HG02678 (cell line): ENCODE results near the gene HAAO.
"Not testable (repeated sequence)": the region's sequence is repeated elsewhere in the genome, so short reads cannot be mapped to it uniquely, and the experiment has no call there.

ENCODE experiments used
- ATAC-seq: cut with Tn5 transposase; IDR thresholded peaks from one replicate; pipeline ENCODE4 v1.9.1; 2021; ENCODE audit warnings: mild to moderate bottlenecking, moderate library complexity; ENCODE audit not compliant: unreplicated experiment

HAAO gene

GRCh38 chr2:42792583-42793333 lies at the start of gene HAAO:
Gene HAAO, minus strand, starts transcription at chr2:42792583. Its CDS starts 47 bp downstream, at chr2:42792536.
- peak; percentile 39 for ATAC-seq

DNA sequence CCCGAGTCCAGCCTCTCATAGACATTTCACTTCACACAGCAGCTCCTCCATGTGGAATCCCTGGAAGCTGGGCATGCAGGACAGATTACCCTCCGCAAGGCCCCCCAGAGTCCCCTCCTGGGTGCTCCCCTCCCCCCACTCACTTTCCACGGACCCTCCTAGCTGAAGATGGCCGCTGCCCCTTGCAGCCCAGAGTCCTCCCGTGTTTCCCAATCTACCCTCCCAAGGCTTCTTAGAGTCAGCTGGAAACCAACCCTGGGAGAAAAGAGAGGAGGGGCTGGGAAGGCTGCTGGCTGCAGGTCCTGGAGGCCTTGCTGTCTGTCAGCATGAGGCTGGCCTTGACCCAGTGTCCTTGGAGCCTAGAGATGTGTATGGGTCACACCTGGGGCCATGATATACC lies 49.0 kb upstream of the HAAO start:
- ATAC-seq: no peak

DNA sequence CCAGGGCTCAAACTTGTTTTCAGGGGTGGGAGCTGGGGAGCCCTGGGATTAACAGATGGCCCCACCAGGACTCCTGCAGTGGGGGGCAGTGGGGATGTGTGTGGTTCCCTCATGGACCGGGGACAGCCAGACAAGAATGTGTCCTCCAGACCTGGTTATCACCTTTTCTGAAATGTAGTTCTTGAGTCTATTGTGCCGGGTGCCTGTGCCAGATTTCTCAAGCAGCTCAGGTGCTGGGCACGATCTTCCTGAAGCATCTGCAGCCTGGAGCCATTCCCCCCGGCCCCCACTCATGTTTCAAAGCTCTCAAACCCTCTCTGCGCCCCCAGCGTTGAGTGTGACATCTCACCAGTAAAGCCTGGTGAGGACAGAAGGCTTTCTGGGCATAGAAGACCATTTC lies 48.4 kb upstream of the HAAO start:
- ATAC-seq: no peak

DNA sequence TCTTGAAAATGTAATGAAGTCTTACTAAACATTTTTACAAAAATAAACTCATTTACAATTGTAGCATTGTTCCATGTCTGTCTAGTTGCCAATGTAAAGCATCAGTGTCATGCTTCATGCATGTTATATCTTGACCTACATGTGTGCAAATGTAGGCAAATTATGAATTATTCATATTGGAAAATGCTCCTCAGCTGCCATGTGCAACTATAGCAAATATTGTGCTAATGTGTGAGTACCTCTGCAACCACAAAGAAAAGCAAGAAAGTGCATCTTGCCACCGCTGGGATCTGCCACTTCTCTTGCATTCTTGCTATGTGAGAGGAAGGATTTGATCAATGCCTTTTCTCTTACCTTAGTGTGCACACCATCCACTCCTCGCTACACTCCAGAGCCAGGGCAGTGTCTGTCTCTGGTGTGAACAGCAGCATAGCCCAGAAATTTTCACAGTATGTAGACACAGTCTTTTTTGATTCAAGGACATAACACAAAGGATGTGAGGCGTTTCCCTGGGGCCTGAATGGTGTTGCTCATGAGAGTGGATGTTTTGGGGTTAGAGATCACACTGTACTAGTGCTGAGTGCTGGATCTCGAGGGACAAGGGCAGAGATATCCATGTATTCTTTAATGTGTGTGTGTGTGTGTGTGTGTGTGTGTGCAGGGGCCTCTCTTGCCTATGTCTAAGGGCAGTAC lies 47.6 kb upstream of the HAAO start:
- no peak for ATAC-seq

DNA sequence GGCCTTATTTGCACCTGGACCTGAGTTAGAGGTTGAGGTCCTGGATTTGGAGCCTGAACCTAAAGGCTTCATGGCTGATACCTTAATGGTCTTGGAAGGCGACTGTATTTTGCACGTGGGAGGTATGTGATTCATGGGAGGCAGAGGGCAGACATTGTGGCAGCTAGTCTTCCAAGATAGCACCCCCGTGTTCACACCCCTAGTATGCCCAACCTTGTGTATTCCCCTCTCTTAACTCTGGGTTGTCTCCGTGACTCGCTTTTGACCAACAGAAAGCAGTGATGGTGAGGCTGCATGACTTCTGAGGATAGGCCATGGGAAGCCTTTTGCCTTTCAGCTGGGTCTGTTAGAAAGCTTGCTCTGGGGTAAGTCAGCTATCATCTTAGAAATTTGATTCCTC lies 45.8 kb upstream of the HAAO start:
- ATAC-seq: no peak

- no peak for ATAC-seq
These were observed 43.4 kb upstream of the HAAO start for GRCh38 chr2:42835577-42836371.

DNA sequence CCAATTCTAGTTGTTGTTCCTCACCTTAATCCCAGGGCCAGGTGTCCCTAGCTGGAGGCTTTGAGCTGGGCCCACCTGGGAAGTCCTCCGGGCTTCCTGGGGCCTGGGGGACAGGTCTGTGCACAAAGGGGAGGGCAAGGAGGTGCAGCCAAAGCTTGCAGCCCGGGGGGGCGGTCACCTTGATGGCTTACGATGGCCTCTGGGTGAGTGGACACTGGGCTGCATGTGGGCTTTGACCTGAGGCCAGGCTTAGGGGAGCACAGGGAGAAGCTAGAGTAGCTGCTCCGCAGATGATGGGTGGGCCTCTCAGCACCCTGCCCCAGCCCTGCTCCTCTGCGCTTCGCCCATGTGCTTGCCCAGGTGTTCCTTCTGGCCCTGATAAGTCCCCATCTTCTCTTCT lies 41.8 kb upstream of the HAAO start:
- no peak for ATAC-seq

DNA sequence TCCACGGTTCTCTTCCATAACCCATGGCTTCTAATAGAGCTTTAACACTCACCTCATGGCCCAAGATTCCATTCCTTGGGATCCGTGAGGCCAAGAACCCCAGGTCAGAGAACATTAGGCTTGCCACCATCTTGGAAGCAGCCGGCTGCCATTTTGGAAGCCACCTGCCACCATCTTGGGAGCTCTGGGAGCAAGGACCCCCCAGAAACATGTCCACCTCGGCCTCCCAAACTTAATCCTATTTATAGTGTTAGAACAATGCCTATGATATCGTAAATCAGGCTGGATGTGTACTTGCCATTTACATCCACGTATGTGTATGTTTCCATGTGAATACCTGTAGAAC lies 39.9 kb upstream of the HAAO start:
- ATAC-seq: no peak

DNA sequence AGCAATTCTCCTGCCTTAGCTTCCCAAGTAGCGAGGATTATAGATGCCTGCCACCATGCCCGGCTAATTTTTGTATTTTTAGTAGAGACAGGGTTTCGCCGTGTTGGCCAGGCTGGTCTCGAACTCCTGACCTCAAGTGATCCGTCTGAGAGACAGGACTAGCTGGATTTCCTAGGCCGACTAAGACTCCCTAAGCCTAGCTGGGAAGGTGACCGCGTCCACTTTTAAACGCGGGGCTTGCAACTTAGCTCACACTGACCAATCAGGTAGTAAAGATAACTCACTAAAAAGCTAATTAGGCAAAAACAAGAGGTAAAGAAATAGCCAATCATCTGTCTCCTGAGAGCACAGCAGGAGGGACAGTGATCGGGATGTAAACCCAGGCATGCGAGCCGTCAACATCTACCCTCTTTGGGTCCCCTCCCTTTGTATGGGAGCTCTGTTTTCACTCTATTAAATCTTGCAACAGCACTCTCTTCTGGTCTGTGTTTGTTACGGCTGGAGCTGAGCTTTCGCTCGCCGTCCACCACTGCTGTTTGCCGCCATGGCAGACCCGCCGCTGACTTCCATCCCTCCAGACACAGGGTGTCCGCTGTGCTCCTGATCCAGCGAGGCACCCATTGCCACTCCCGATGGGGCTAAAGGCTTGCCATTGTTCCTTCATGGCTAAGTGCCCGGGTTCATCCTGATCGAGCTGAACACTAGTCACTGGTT lies 39.3 kb upstream of the HAAO start:
- ATAC-seq: not testable (repeated sequence)

DNA sequence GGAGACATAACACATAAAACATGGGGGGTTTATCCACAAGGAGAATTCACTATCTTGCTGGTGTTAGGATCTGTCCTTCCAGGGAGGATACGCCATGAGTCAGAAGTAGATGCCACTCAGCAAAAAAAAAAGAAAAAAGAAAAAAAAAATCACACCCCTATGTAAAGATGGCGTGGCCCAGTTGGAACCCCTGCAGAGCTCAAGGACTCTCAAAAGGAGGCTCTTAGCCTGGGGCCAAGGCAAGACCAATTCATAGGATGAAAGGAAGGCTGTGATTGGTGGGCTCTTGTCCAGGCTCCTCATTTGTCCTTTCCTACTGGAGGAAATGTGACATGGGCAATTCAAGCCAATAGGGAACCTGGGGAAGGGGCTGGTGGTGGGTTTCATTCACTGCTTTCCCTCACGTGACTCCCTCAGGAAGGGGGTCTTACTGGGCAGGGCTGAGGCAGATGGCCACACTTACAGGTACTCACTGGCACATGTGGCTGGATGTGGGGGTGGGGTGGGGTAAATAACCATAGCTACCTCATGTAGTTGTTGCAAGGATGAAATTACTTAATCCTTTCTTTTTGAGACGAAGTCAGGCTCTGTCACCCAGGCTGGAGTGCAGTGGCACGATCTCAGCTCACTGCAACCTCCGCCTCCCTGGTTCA lies 38.7 kb upstream of the HAAO start:
- ATAC-seq: no peak

DNA sequence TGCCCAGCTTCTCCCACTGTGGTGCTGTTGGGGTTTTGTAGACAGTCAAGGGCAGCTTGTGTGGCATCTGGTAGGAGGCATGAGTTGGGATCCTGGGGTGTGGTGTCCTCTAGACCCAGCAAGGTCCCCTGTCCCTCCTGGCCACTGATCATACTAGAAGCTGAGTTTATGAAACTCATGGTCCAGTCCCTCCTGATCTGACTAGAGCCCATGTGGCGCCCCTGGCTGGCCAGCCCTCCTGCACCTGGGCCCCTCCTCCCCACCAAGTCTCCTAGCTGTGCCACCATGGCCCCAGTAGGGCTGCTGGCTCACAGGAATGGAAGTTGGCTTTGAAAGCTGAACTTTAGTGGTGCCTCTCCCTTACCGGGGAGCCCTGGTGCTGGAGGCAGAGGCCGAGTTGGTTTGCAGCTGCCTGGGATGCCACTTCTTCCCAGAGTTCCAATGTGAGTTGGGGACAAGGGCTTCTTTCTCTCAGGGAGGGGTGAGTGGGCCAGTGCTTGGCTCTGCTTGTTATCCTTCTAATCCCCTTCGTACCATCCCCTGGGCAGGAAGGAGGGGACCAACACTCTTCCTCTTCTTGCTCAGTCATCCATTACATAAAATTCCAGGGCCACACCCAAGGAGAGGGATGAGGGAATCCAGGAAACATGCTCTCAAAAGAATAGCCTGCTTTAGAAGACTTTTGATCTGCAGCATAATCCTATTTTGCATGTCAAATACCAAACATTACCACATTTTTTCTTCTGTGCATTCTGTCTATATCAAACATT lies 37.5 kb upstream of the HAAO start:
- ATAC-seq: no peak

DNA sequence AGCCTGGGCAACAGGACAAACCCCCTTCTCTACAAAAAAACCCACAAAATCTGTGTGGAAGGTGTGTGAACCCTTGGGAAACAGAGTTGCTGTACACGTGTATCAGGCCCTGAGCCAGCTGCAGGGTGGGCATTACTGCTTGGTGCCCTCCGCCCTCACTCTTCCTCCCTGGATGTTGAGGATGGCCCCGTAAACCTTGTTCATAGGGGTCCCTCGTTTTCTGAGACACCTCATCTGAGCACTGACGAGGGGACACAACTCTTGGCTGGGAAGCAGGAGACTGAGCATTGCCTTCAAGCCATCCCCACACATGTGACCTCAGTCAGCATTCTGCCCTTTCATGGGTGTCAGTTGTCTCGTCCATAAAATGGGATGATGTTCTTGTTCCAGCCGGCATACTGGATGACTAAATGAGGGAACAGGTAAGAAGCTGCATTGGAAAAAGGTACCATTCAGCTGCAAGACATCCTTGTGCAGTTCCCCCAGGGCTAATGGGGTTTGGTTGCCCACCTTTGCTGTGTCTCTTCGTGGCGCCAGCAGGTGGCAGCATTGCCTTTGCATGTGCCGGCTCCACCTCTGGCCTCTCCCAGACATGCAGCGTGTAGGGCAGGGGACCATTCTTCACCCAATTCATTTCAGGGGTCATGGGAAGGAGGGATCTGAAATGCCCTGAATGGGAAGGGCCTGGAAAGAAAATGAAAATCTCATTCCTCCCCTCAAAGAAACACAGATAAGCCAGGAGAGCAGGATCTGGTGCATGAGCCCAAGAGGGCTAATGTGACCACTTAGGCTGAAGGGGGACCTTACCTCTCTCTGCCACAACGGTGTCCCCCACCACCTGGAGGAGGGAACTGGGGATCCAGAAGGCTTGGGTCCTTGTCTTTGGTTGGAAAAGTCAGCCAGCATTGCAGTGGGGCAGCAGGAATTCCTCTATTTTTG lies 36.4 kb upstream of the HAAO start:
- ATAC-seq: peak; percentile 84

- peak; percentile 79 for ATAC-seq
These were observed 35.5 kb upstream of the HAAO start for GRCh38 chr2:42827647-42828486.

DNA sequence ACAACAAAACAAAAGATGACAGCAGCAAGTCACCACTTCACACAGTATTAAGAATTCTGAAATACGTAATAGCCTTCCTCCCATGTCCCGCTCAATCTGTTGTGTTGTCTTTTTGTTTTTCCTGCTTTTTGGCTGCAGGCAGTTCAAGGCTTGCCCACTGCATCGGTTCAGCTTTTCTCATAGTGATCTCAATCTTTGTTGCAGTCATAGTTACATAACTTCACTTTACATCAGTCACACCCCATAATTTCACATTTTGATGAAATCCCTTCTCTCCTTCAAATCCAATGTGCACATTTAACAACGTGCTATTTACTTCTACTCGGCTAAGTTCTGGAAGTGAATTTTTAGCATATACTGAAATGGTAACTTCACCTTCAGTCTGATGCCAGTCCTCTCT lies 33.8 kb upstream of the HAAO start:
- no peak for ATAC-seq

DNA sequence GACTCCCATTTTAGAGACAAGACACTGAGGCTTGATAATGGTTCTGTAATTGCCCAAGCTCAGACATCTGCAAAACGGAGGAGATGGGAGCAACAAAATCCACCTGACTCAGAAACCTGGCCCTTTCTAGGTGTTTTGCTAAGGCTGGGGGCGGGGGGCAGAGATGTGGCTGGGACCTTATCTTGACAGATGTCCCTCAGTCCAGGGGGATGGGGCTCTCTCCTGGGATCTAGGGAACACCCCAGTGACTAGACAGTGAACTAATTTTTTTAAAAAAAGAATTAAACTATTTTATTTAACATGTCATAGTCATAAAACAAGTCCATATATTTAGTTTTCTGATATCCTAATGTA lies 32.0 kb upstream of the HAAO start:
- ATAC-seq: no peak

GRCh38 chr2:42823744-42824453 lies 31.5 kb upstream of the HAAO start:
- no peak for ATAC-seq

GRCh38 chr2:42819160-42819559 lies 26.8 kb upstream of the HAAO start:
- no peak for ATAC-seq
